Inferior parietal cortex (tissue), 1 donor: ENCODE data around the gene MYO16.

ENCODE experiments used
- DNase-seq: peaks from one replicate; pipeline ENCODE4 v3.0.0-alpha.2; 2016; ENCODE audit errors: extremely low spot score

MYO16 gene

DNA sequence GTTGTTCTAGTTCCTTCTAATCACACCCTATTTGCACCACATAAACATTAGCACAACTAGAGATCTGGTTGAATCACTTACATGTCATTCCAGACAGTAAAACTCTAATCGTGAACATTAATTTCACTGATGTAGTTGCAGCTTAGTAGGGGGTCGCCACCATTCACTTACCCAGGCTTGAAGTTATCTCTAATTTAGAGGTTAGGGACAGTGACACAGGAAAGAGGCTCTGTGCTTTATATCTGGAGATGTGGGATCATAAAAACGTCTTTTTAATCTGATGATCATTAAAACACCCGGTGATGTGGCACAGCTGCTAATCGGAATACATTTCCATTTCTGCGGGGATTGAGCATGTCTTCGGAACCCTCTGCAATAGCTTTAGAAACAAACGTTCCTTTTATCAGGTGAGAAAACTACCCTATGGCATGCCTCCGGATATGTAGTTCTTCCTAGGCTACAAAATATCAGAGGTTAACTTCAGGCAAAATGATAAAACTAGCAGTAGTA is 523.0 kb downstream of the MYO16 start:
- no peak for DNase-seq

DNA sequence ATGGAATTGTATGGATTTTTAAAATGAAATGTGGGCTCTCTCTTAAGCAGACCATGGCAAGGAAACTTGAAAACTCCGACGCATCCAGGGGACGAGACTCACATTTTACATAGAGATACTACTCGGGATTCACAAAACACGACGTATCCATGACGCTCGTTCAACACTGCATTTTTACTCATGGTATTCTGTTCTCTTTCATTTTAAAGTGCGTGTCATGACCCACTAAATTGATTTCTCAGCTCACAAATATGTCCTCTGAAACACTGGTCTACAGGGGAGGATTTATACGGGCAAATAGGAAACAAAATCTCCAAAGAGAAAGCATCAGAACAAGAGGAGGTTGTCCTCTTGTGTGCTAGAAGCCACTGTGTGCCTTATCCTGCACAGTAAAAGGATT is 523.5 kb downstream of the MYO16 start:
- no peak for DNase-seq

DNA sequence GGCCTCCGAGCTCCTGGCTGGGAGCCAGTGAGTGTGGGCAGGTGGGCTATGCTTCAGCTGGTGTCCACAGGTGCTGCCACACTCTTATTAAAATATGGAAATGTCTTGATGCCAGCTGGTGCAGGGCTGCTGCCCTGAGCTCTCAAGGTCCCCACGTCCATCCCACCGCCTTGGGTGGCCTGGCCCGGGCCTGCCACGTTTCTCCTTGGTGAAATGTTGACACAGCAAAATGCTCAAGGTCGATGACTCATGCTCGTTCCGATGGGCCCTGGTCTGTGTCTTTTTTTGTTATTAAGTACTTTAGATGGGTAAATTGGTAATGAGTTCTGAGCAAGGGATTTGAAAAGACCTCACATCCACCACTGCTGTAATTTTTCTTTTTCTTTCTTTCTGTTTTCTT is 524.7 kb downstream of the MYO16 start:
- DNase-seq, result no peak

DNA sequence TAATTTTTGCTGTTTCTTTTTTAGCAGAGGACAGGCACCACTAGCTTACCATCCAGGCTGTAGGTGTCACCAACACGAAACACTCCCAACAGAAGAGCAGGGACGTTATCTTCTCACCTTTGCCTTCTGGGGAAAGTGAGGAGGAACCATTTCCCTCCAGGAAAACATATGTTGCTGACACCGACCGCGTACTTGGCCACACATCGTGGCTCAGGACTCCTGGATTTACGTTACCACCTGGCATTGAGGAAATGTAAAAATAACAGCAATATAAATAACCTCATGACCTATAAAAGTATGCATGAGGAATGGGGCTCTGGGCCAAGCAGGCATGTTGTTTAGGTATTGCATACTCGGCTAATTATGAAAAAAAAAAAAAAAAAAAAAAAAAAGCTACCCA is 525.1 kb downstream of the MYO16 start:
- DNase-seq, result no peak

DNA sequence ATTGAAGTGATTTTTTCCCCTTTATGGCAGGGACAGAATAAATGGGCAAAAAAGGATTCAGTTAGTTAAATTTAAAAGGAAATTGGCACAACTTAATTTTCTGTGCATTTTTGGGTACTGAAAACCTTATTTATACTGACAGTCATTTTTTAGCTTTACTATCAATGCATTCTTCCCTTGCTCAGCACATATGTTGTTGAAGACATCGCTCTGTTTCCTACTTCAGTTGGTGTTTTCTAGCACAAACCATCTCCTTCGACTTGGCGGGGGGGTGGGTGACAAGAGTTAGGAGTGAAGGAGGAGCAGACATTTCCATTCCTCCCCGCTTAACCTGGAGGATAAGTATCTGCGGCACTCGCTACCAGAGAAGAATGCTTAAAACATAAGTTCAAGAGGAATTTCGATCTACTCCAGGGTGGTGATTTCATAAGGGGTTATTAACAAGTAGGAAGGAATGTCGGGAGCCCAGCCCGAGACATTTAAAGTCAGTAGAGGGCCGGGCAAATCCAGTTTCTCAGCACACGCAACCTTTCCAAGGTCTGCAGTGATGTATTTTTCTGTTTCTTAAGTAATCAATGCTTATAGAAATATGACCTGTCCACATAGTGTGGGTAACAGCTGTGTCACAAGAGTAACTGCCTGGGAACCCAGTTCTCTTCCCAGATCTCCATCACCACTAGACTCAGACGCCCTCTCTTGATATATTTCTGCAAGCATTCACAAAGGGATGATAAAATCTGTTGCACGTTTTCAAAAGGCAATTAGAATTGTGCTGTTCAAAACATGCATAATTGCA is 525.8 kb downstream of the MYO16 start:
- DNase-seq, result peak; percentile 32

DNA sequence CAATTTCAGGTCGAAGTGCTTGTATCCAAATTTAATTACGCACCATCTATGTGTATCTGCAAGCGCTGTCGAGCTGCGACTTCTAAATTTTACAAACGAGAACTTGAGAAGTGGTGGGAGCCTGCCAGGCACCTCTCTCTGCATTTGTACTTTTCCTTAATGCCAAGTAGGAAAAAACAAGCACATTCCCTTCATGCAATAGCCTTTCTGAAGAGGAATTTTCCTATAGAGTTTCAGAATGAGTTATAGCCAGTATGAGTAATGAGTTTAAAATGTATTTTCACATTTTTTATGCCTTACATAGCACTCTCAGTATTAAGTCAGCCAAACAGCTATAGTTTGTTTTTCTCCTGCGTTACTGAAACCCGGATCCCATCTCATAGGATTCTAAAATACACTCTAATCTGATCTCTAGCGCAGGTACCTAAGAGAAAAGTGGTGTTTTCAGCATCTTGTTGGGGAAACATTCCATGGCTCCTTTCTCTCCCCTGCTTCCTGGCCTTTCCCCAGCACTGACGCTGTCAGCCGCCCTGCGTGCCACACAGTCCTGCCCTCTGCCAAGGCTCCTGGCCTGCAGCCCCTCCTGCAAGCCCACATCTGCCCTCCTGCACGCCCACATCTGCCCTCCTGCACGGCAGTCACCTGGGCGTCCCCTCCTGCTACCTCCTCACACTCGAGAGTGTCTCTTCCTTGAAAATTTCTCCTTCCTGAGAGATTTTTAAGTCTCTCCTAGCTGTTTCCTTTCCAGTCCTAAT is 526.9 kb downstream of the MYO16 start:
- peak; percentile 63 for DNase-seq

DNA sequence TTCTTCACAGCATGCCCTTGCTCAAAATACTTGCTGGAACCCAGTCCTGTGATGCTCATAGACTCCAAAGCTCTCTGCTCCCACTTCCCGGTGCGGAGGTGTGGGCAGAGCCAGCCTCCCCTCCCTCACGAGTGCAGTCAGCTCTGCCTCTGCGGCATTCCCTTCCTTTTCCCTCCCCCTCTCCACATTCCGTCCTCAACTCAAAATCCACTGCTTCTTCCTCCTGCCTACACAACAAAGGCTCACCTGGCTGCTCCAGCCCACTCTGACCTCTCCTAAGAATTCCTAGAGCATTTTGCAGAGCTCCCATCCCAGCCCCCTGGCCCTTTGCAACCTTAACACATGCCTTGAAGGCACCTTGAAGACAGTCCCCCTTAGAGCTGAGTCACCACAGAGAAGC is 527.9 kb downstream of the MYO16 start:
- no peak for DNase-seq

DNA sequence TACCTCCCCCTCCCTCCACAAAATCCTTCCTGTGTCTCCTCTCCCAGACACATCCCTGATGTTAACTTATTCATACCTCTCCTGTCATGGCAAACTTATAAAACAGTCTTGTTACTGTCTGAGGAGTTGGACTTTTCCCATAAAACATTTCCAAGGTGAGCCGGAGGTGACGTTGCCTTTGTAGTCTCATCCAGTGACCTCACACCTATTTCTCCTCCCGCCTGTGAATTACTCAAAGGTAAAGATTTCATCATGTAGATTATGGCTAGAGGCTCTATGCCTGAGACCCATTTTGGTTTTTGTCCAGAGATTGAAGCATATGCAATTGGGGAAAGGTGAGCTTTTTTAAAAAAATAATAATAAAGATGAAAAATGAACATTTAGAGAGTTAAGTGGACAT is 529.0 kb downstream of the MYO16 start:
- no peak for DNase-seq

DNA sequence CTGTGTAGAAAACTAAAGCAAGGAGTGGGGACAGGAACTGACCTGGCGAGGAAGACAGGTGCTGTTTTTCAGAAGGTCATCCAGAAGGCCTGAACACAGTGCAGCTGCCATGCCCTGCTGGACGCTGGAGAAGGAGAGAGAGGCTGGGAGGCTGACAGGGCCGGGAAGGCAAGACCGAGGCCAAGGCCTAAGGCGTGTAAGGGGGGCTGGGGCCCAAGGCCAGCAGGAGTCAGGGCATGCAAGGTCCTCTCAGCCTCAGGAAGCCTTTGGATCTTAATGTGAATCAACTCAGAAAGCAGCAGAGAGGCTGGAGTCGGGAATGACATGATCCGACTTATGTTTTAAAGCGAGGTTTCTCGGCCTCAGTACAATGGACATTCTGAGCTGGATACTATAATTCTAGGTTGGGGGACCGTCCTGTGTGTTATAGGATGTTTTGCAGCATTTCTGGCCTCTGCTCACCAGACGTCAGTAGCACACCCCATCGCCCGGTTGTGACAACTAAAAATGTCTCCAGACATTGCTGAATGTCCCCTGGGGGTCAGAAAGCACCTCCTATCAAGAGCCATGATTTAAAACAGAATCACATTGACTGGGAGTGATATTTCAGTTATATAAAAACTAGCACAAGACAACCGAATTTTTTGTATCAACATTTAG is 530.4 kb downstream of the MYO16 start:
- DNase-seq, result no peak

DNA sequence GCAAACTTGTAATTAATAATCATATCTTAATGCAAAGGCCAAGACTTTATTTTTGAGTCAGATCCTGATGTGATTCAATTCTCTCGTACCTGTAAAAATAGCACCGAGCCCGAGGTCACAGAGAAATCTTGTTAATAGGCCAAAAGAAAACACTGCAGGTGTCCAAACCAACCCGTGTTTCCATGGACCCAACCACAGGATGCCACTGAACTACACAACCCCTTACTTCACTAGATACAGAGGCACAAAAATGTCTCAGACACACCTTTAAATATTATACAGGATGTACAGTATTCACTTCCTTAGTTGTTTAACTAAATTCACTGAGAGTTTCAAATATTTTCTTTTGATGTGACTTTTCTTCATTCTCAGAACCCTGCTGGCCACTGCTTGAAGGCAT is 530.9 kb downstream of the MYO16 start:
- no peak for DNase-seq

DNA sequence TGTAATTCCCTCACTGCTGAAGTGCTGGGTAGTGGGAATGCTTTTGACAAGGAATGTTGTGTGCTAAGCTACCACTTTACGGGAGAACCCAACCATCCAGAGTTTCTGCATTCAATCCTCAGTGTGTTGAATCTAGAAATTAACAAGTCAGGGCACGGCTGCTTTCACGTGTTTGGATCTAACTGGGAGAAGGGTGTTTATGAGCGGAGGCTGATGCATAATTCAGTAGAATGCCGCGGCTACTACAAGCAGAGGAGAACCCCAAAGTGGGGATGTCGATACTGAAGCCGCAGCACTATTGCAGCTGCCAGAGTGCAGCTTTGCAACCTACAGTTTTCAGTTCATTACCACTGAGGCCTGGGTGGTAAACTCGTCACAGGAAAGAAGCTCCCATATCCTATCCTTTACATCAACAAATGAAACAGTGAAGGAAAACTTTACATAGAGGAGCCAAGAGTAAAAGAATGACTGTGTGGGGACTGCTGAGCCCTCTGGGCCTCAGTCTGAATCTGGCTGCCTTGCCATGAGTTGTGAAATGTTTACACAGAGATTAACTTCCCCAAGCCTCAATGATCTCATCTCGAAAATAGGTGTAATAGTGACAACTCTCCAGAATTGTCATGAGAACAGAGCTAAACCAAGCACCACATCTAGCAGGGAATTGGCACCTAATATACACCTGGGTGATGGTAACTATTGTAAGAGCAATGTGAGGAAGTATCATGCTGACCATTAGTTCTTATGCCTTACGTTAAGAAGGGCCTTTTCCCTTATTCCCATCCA is 531.7 kb downstream of the MYO16 start:
- DNase-seq, result no peak

DNA sequence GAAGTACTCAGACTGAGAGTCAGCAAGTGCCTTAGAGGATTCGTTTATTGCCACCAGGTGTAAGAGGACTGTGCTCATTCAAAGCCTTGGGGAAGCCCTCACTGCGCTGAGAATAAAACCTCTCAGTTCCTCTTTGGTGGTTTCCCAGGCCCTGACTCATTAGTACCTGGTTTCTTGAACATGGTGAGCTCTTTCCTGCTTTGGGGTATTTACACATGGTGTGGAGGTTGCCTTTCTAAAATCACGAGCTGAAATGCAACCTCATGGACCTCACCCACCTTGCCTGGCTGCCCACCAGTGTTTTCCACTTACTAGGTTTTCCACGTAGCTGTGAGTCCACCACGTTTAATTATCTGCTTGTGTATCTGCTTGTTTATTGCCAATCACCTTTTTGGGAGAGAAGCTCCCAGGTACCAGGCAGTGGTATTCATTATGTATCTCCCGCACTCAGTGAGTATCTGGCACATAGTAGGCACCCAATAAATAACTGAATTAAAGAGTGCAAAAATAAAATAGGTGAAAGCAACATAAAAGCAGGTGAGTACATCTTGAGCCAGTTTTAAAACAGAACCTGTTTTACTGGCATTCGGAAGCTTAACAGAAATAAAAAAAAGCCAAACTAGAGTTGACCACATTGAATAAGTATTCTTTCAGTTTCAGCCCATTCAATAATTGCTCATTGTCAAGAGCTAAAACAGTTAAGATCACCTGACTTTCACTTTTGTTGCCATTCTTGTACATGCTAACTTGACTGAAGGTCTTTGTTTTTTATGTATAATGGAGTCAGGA is 533.0 kb downstream of the MYO16 start:
- no peak for DNase-seq

DNA sequence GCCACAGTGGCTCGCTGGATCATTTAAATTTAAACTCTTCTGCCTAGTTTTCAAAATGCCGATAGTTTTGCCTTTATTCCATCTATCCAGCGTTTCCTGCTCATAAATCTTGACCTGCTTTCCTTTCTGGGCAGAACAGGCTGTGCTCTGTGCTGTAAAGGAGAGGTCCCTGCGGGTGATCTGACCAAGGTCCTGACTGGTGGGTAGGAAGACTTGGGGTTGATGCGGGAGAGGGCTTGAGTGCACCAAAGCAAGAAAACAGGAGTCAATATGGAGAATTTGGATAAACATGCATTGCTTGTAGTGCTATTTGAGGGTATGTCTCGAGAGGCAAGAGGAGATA is 533.6 kb downstream of the MYO16 start:
- no peak for DNase-seq

DNA sequence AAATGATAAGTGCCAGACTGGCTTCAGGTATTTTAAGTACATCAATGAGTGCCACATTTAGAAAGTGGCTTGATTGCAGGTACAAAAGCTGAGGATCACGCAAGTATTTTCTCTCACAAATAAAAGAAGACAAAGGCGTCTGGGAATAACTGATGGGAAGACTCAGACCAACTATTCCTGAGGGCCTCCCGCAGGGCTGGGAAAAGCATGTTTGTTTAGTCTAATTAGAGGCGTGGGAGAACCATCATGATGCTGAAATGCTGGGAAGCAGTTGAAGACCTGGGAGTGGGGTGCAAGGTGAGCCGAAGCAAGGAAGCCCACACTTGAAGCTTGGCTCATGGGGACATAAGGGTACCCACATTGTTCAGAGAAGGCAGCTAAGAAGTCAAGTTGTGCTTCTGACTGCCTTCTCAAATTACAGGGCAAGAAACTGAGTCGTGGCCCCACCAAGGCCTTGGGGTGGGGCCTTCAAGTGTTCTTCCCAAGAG is 536.0 kb downstream of the MYO16 start:
- no peak for DNase-seq

DNA sequence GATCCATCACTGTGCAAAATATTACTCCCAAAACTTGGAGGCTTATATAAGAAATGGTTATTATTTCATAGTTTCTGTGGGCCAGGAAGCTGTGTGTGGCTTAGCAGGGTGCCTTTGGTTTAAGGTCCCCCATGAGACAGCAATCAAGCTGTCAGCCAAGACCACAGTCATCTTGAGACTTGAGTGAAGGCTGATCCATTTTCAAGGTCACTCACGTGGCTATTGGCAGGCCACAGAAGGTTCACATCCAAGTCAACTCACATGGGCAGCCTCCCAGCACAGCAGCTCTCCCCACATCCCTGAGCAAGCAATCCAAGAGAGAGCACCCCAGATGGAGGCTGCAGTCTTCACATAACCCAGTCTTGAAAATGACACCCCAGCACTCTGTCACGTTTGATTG is 537.4 kb downstream of the MYO16 start:
- no peak for DNase-seq

DNA sequence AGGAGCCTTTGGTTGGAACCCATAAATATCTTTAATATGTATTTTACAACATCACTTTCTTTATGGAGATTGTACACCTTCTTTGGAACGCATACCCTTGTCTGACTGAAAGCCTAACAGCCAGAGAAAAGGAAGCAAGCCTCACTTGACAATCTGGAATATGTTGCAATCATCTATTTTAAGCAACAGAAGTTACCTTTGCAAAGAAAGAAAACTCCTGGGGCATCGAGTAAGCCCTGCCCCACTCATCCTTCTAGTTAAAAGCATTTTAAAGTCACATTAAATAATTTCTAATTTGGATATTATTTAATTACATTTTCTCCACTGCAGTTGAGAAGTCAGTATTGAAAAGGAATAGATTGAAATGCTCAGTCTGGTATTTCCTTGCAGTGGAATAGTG is 542.7 kb downstream of the MYO16 start:
- DNase-seq, result no peak

DNA sequence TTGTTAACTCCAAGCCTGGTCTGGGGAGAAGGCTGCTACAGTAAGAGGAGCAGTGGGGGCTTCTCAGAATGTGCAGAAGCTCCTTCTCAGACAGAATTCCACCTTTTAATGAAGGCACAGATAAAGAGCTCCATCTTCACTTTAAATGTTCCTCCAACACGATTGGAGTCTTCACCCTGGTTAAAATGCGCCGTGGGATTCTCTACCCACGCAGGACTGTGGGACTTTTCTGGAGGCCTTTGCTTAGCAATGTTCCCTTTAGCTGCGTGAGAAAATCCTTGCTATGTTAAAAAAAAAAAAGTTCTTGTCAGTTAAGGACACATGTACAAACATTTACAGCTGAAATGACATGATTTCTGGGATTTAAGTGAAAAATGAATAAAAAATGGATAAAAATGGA is 546.3 kb downstream of the MYO16 start:
- DNase-seq, result no peak

DNA sequence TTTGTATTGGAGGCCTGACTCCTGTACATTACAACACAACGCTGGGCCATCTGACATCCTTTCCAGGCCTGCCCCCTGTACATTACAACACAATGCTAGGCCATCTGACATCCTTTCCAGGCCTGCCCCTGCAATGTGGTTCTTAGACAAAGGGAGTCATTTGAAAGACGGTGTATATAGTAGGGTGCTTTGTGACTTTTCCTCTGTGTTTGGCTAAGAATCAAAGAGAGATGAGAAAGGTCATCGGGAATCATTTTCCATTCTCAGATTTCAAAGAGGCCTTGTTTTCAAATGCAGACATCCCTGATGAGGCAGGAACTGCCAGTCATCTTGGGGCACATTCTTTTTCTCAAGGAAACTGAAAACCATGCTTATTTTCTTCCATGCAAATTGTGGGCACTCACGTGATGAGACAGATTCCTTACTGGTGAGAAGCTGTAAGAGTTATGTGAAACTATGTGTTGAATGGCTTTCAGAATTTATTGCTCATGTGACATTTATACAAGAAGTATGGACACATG is 551.6 kb downstream of the MYO16 start:
- no peak for DNase-seq

DNA sequence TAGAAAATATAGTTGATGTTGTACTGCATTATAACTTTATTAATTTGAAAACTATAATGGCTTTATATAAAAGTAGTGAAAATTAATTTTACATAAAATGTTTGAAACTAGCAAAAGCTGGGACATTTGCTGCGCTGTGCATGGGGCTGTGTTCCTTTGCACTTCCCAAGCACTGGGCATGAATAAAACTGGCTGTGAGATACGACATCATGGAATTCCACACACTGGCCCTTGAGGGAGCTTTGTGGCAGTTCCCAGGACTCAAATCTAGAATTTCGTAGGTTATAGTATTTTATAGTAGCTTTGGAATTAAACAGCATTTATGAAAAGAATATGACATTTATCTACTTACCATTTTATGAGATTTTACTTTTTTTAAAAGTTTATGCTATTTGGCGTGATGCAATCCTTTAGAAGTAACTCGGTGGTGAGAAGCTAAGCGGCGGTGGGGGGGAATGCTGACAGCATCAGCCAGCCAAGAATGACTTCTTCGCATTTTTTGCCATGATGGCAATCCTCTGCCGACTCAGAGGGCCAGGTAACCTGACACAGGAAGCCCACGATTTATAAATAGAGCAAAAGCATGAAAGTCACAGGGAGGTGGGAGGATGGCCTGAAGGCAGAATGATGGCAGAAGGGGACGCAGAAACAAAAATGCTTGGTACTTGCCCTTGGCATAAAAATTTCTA is 553.5 kb downstream of the MYO16 start:
- no peak for DNase-seq

DNA sequence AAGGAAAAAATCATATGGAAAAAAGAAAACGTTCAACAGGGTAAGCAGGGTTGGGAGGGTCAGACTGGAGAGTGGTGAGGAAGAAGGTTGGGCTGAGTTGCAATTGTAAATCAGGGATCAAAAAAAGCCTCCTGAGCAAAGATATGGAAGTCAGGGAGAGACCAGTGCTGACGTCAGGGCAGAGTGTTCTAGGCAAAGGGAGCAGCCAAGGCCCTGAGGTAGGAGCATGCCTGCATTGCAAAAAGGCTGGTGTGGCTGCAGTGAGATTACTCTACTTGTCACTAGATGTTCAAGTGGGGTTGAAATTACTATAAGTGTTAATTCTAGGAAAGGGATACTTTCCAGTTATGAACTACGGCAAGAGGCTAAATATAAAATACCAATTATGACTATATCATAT is 562.0 kb downstream of the MYO16 start:
- DNase-seq, result no peak
